ENCODE measurements around the gene DNAJC1.
"Not testable (repeated sequence)": the region's sequence is repeated elsewhere in the genome, so short reads cannot be mapped to it uniquely, and the experiment has no call there.

DNA sequence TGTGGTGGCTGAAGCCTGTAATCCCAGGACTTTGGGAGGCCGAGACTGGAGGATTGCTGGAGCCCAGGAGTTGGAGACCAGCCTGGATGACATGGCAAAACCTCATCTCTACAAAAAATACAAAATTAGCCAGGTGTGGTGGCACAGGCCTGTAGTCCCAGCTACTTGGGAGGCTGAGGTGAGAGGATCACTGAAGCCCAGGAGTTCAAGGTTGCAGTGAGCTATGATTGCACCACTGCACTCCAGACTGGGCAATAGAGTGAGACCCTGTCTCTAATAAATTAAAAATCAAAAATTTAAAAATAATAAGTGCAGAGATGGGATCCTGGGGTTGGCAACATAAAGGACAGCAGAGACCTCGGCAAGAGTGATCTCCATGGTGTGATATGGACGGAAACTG is 17.6 kb upstream of the DNAJC1 start:
- not testable (repeated sequence) for TF ChIP-seq POLR2AphosphoS5, POLR2A, CTCF (IDR thresholded peaks at IDR 0.05)

All from sigmoid colon (tissue), 4 donors.